Jurkat, Clone E6-1 (cell line): ENCODE data around the gene PRSS21. TPM values are rescaled to one million over a fixed set of nuclear protein-coding genes. Genes with fewer than 3 reads are reported as not detected.

Experiments
- DNase-seq: peaks from one replicate; pipeline ENCODE4 v3.0.0-alpha.2; 2011; ENCODE audit warnings: low read depth, low spot score
- H3K4me3 ChIP-seq: 2 replicates; pipeline ENCODE4 v1.5.1; 2011; ENCODE audit warnings: mild to moderate bottlenecking, low read length, control low read depth, moderate library complexity
- polyA plus RNA-seq: library from polyadenylated mRNA; unstranded; fragments of >200 nt; gene quantifications from one replicate; pipeline ENCODE4 v1.2.1, GENCODE V29; 2012; ENCODE audit warnings: missing spikeins; ENCODE audit not compliant: insufficient read length, insufficient read depth

The PRSS21 gene
- 2.1 TPM for polyA plus RNA-seq

- H3K4me3 ChIP-seq: no peak within 1 kb of the TSS
Measured at GRCh38 chr16:2816751-2817339, at the start of gene PRSS21. TSS of gene PRSS21 (plus strand) at chr16:2817237. CDS start at chr16:2817269, 32 bp downstream.

GRCh38 chr16:2767891-2768290, 49.1 kb upstream of the PRSS21 start:
- no peak for DNase-seq
- no peak overlapping the region for H3K4me3 ChIP-seq

More at GRCh38 chr16:2816751-2817339, at the start of gene PRSS21:
- DNase-seq: no peak

DNA sequence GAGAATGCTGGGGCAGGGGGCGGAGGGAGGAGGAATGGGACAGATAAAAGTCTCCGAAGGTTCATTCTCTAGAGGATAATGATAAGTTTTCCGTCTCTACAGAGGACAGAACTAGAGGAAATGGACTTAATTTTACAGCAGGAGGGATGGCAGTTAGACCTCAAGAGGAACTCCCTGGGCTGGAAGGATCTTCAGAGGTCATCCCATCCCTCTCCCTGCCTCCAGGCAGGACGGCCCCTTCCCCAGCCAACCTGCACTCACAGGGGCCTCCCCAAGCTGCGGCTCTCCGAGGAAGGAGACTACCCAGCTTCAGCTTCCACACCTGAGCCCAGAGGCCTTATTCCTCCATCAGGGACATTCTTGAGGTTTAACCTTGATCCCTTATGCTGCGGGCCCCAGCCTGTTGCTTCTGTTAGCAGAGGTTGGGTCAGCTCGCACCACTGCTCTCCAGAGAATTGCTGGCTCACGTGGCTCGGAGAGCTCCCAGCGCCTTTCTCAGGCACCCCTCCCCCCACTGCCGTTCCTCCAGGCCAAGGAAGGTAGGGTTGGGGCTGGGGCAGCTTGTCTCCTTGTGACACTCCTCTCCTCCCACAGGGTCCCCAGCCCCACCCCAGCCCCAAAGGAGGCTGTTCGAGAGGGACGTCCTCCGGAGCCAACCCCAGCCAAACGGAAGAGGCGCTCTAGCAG, 48.5 kb upstream of the PRSS21 start:
- no peak for DNase-seq
- H3K4me3 ChIP-seq: no peak overlapping the region

GRCh38 chr16:2769100-2769529, 47.9 kb upstream of the PRSS21 start:
- H3K4me3 ChIP-seq: no peak overlapping the region
- DNase-seq: no peak

- DNase-seq: no peak
Measured at GRCh38 chr16:2769675-2770056, 47.4 kb upstream of the PRSS21 start.

GRCh38 chr16:2770057-2770951, 46.7 kb upstream of the PRSS21 start:
- no peak for DNase-seq
- no peak overlapping the region for H3K4me3 ChIP-seq

More at GRCh38 chr16:2769675-2770056, 47.4 kb upstream of the PRSS21 start:
- H3K4me3 ChIP-seq: no peak overlapping the region

DNA sequence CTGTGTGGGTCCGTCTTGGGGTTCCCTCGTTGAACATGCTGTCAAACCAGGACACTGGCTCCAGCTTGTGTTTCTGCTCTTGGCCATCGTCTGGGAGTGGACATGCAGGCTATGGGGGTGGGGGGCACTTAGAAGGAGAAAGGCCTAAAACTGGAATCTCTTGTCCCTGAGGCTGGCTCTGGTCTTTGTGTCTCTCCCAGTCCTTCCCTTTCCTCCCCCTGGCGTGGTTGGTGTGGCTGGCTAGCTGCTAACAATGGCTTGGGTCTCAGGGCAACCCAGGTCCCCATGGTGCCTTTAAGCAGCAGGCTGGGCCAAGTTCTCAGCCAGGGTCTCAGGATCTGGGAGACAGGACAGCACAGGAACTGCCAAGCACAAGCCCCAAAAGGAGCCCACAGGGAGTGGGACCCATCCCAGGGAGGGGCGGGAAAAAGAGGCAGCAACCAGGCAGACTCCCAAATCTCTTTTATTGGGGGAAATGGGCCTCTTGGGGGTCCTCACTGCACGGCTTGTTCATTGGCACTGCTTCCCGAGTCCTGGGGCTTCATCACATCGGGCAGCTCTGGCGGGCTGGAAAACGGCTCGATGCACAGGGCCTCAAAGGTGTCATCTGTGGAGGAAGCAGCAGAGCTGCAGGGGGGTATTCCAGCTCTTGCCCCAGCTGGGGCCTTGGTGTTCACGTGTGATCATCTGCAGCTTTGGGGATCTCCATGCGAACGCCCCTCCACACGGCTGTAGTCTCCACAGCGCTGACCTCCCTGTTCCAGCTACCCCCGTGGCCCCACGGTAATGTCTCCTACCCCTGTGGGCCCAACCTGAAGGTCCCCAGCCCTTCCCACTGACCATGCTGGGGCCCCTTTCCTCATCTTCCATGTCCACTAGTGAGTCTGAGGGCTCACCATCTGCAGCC, 45.3 kb upstream of the PRSS21 start:
- no peak for DNase-seq
- no peak overlapping the region for H3K4me3 ChIP-seq

GRCh38 chr16:2773188-2773968, 43.7 kb upstream of the PRSS21 start:
- no peak for DNase-seq
- no peak overlapping the region for H3K4me3 ChIP-seq

DNA sequence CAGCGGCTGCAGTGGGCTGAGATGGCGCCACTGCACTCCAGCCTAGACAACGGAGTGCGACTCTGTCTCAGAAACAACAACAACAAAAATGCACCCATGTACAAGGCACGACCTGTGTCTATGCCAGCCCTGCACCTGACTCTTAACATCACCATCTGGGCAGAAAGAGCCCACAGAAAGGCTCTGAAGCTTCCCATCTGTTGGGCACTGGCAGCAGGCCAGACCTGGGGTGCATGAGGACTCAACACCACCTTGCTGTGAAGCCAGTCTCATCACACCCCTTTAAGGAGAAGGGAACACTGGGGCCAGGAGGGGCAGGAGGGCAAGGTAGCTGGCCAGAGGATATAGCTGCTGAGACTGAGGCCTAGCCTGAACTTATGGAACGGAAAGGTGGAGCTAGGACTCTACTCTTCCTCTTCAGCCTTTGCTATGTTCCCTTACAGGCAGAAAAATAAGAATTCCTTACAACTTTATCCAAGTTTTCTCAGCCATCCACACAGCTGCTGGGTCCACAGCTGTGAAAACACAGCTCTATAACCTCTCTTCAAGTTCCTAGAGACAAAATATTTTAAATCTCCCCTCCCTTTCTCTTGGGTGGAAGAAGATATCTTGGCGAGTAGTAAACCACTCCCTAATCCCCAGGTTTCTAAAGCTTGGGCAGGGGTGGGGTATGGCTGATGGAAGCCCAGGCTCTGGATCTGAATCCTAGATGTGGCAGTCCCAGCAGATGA, 42.7 kb upstream of the PRSS21 start:
- no peak overlapping the region for H3K4me3 ChIP-seq
- DNase-seq: no peak

DNA sequence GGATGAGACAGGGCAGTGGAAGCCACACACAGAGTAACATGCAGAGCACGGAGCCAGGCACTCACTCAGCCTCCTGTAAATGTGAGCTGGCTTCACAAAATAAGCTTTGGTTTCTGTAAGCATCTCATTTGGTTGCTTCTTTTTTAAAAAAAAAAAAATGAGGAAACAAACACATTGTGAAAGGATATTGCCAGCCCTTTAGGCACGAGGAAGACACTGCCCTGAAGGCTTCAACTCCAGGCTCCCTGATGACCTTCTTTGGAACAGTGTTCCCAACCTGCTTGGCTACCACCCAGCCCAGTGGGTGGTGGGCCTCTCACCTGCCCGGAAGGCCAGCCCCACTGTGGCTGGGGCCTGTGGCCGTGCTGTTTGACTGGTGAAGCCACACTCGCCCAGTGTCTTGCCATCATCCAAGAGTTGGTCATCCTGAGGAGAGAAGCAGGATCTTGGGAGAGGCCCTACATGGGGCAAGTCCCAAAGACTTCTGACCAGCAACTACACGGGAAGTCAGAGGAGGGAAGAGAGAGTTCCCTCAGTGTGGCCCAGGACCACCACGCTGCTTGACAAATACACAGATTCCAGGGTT, 41.8 kb upstream of the PRSS21 start:
- H3K4me3 ChIP-seq: no peak overlapping the region
- DNase-seq: no peak

- H3K4me3 ChIP-seq: peak overlapping the region; percentile 63
- DNase-seq: no peak
Measured at GRCh38 chr16:2775765-2776499, 41.1 kb upstream of the PRSS21 start.

DNA sequence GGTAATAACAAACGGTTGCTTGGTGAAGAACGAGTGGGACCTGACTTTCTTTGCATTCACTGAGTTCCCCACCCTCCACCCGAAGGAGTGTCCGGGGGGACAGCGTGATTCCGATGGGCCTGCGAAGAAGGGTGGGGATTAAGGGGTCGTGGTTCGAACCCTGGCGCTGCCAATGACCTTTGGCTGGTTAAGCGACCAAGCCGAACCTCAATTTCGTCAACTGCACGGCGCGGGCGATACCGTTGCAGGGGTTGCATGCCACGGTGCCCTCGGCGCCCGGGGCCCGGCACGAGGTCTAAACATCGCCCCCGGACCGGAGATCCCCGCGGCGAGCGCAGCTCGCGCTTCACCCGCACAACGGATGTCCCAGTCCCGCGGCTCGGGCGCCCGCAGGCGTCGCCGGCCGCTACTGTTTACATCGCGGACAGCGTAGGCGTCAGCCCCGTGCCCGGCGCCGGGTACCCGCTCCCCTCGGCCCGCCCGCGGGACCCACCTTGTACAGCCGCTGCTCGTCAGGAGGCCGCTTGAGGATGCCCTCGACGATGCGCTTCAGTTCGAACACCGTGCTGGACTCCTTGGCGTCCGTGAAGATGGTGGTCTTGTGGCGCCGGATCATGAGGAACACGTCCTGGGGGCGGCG, 40.4 kb upstream of the PRSS21 start:
- peak overlapping the region; percentile 63 for H3K4me3 ChIP-seq
- no peak for DNase-seq

- peak; percentile 61 for DNase-seq
- peak within 1 kb of the TSS; percentile 98 for H3K4me3 ChIP-seq
Measured at GRCh38 chr16:2777231-2777902, 39.7 kb upstream of the PRSS21 start, which contains the start of gene ELOB. TSS of gene ELOB (minus strand) at chr16:2777280. CDS start at chr16:2777239, 41 bp downstream.

- H3K4me3 ChIP-seq: peak overlapping the region; percentile 98
- DNase-seq: peak; percentile 25
Measured at GRCh38 chr16:2777903-2778629, 39.0 kb upstream of the PRSS21 start.

DNA sequence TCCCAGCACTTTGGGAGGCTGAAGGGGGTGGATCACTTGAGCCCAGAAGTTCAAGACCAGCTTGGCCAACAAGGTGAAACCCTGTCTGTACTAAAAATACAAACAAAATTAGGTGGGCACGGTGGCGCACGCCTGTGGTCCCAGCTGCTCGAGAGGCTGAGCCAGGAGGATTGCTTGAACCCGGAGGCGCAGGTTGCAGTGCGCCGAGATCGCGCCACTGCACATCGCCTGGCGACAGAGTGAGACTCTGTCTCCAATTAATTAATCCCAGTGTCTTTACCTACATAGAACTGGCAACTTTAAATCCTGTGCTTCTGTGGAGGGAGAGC, 38.4 kb upstream of the PRSS21 start:
- peak overlapping the region; percentile 98 for H3K4me3 ChIP-seq
- no peak for DNase-seq
